Measurements from ENCODE around the gene FOXF2.

FOXF2 gene

DNA sequence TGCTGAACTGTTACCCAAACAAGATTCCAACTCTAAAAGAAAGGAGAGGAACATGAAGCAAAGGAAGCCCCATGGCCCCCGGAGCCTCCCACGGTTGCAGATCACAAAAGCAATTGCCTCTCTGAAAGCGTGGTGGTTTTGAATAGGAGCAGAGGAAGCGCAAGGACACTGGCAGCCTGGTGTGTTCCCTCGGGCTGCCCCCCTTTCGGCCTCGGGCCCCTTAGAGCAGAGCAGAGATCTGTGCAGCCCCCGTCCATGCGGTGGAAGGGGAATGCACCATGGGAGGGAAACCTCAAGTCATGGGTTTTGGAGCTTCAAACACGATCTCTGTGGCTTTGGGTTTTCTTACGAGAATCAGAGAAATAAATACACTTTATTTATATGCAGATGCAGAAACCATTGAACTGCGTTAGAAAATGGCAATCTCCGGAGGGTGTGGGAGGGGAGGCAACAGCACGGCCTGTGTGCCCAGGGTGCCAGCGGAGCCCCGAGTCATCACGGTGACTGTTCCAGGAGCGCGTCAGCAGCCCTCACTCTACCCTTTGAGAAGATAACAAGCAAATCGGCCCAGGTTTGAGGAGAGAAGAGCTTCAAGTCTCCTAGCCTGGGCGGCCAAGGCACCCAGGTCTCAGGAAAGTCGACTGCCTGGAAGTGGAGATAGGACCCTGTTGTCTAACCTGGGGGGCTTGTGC, 20.5 kb downstream of the FOXF2 start:
- no peak for DNase-seq (ENCODE audit: low spot score)

- no peak for DNase-seq (ENCODE audit: low spot score)
Observed at GRCh38 chr6:1412901-1413300, 23.5 kb downstream of the FOXF2 start.

- no peak for DNase-seq (ENCODE audit: low spot score)
Observed at GRCh38 chr6:1415416-1416063, 26.2 kb downstream of the FOXF2 start.

GRCh38 chr6:1416191-1416760, 26.9 kb downstream of the FOXF2 start:
- no peak for DNase-seq (ENCODE audit: low spot score)

DNA sequence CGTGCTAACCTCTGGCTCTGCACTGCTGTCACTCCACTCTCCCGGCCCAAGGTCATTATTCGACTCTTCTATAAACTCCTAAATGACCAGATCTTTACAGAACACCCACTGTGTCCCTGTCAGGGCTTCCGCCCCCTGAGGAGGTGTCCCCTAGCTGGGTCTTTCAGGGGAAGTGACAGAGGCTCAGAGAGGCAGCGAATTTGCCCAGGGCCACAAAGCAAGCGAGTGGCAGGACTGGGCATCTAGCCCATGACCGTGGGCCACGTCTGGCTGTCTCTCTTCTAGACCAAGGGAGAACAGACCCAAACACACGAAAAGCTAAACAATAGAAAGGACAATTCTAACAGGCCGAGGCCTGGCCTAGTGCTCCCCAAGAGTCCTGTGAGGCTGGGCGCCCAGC, 27.4 kb downstream of the FOXF2 start:
- no peak for DNase-seq (ENCODE audit: low spot score)

- no peak for DNase-seq (ENCODE audit: low spot score)
Observed at GRCh38 chr6:1417718-1418117, 28.3 kb downstream of the FOXF2 start.

GRCh38 chr6:1418471-1419191, 29.3 kb downstream of the FOXF2 start:
- DNase-seq (ENCODE audit: low spot score) = no peak

DNA sequence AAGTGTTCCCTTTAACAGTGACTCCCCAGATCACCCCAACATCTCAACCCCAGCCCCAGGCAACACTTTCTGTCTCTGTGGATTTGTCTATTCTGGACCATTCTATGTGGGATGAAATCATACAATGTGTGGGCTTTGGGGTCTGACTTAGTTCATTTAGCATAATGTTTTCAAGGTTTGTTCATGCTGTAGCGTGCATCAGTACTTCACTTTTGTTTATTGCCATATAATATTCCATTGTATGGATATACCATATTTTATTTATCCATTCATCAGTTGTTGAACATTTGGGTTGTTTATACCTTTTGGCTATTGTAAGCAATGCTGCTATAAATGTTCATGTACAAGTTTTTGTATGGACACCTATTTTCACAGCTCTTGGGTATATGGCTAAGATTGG, 31.0 kb downstream of the FOXF2 start:
- no peak for DNase-seq (ENCODE audit: low spot score)

DNA sequence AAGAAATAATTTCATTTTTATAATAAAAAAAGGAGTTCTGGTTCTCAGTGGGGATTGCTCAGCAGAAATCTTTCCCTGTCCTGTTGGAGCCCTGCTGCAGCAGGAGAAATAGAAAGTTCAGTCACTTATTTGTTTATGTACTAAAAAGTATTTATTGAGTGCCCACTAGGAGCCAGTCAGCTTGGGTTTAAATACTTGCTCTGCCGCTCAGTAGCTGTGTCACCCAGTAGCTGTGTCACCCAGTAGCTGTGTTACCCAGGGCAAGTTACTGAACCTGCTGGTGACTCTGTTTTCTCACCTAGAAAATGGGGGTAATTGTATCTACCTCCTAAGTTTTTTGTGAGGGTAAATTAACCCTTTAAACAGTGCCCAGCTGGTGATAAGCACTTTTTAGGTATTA, 32.9 kb downstream of the FOXF2 start:
- DNase-seq (ENCODE audit: low spot score) = no peak

- DNase-seq (ENCODE audit: low spot score) = no peak
Observed at GRCh38 chr6:1423578-1423977, 34.2 kb downstream of the FOXF2 start.

- peak; percentile 30 for DNase-seq (ENCODE audit: low spot score)
Observed at GRCh38 chr6:1424306-1424927, 35.0 kb downstream of the FOXF2 start.

DNA sequence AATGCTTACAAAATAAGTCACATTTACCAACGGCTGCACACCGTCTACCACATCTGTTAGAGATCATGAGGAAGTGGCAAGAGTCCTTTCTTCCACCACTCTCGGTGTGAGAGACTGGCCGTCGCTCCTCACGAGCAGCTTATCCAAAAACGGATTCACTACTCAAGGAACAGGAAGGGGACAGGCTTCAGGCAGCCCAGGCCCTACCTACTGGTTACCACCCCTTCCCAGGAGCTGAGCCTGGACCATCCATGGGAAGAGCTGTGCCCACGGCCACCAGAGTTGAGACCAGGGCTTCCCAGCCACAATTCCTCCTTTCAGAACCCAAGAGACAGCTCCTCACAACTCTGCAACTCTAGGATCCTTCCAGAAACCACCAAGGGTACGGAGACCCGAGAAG, 37.0 kb downstream of the FOXF2 start:
- DNase-seq (ENCODE audit: low spot score) = no peak

- no peak for DNase-seq (ENCODE audit: low spot score)
Observed at GRCh38 chr6:1435806-1436205, 46.4 kb downstream of the FOXF2 start.

DNA sequence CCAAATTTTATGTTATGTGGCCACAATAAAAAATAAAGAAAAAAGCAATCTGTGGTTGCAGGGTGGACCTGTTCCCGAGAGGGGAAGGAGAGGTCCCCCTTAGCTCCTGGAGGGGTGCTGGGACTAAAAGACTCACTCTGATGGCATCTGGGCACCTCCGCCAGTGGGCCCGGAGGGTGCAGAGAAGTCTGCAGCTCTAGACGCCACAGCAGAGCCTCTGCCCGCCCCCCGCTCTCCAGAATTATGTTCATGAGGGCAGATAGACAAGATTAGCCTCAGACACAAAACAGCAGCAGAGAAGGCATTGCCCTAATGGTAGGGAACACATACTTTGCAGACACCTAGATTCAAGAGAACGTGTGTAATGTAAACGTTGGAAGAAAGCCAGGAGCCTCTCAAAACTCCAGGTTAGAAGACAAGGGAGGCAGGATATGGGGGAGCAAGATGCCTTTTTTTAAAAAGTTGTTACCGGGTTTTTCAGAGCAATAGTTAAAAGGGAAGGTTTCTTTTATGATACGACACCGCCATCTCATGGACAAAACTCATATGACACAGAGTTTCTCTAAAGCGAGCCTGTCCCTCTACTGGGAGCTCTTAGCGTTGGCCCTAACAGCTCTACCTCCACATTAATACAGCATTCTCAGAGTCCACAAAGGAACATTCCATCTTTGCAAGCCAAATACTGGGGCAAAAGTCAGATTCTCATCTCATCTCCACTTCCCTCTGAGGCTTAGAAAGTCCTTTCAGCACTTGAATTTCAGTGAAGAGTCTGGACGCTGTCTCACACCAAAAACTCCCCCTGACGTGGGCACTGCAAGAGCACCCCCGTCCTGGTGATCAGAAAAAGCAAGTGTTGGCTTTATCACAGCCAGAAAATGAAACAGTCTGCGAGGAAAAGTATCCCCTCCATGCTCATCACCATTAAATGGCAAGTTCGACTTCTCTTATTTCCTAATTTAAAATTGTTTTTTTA, 47.2 kb downstream of the FOXF2 start:
- peak; percentile 63 for DNase-seq (ENCODE audit: low spot score)

DNA sequence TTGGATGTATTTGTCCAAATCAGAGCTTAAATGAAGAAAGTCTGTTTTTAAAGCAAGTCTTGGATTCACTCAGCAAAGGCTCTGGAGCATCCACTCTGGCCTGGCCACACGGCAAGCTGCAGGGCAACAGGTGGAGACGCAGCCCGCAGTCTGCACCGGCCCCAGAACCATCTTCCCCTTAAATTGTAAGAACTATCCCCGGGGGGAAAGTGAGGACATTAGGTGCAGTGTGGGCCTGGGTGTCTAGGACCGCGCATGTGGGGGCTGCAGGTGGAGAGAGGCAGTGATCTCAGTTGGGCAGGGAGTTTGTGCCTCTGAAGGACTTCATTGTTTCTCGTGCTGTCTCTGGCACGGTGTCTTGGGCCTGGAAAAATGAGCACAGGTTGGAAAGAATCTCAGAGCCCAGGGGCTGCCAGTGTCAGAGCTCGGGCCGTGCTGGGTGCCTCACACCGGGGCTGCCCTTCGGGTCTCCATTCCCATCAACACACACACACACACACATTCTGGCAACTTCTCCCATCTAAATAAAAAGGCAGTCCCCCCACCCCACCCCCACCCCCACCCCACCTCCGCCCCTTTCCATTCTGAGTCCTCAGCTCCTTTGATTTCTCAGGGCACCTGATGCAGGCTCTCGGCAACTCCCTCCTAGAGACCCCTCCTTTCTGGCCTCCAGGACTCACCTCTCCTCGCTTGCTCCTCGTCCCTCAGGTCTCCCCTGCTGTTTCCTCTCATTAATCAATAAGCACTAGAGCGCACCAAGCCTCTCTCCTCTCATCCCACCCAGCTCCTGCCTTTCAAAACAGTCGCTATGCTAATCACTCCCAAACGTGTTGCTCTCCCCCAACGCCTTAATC, 48.4 kb downstream of the FOXF2 start:
- DNase-seq (ENCODE audit: low spot score) = no peak

DNA sequence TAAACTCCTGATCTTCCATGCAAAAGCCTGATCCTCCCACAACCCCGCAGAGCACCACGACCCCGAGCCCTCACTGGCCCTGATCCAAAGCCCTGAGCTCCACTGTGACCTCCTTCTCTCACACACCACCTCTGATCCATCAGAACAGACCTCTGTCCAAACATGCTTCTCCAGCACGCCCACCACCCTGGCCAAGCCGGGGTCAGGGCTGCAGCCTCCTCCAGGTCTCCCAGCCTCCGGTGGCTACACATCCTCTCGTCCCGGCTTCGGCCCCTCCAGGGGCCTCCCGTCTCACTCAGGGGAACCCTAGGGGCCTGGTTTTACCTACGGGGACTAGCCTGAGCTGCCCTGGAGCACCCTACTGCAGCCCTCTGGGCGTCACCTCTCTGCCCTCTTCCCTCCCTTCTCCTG, 49.1 kb downstream of the FOXF2 start:
- DNase-seq (ENCODE audit: low spot score) = no peak

- no peak for DNase-seq (ENCODE audit: low spot score)
Observed at GRCh38 chr6:1439349-1439748, 50.0 kb downstream of the FOXF2 start.

DNA sequence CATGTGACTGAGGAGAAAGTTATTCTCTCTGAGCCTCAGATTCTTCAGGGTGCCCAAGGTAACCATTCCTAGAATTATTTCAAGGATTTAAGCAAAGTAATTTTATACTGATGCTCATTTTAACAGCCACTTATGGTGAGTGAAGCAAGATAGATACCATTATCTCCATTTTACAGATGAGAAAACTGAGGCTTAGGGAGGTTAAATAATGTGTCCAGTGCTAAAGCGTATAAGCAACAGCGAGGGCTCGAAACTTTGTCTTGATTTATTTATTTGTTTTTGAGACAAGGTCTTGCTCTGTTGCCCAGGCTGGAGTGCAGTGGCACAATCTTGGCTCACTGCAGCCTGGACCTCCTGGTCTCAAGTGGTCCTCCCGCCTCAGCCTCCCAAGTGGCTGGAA, 53.6 kb downstream of the FOXF2 start:
- DNase-seq (ENCODE audit: low spot score) = no peak
